ENCODE data around the gene TAF10.

DNA sequence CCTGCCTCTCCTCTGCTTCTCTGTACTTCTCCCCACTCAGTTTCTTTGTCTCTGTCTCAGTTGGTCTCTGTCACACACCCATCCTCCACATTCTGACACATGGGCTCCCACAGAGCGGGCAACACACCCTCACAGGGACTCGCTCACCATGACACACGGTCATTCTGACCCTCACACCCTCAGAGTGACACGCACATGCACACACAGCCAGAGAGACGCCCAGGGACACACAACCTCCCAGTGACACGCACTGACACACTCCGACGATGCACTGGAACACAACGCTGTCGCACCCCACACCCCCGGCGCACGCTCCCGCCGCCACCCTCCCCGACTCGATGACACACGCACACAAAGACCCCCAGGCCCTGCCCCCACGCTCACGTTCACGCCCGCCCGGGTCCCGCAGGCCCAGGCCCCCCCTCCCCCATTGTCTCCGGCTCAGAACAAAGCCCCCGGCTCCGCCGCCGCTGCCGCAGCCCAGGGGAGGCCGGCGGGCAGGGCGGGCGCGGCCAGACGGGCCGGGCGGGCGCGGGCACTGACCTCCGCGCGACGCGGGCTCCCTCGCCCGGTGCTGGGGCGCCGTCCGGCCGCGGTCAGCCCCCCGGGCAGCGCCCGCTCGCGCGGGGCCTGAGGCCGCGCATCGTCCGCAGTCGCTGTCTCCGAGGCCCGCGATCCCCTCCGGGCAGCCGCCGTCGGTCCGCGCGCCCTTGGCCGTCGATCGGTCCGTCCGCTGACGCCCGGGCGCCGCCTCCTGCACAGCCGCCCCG is 43.2 kb upstream of the TAF10 start:
- TF ChIP-seq, protein P1, sequence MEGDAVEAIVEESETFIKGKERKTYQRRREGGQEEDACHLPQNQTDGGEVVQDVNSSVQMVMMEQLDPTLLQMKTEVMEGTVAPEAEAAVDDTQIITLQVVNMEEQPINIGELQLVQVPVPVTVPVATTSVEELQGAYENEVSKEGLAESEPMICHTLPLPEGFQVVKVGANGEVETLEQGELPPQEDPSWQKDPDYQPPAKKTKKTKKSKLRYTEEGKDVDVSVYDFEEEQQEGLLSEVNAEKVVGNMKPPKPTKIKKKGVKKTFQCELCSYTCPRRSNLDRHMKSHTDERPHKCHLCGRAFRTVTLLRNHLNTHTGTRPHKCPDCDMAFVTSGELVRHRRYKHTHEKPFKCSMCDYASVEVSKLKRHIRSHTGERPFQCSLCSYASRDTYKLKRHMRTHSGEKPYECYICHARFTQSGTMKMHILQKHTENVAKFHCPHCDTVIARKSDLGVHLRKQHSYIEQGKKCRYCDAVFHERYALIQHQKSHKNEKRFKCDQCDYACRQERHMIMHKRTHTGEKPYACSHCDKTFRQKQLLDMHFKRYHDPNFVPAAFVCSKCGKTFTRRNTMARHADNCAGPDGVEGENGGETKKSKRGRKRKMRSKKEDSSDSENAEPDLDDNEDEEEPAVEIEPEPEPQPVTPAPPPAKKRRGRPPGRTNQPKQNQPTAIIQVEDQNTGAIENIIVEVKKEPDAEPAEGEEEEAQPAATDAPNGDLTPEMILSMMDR (IDR thresholded peaks at IDR 0.05; ENCODE audit: insufficient read depth, low read length), result no peak
- TF ChIP-seq GABPA (IDR thresholded peaks at IDR 0.05; ENCODE audit: low read depth) (no peak), REST (IDR thresholded peaks at IDR 0.05; ENCODE audit: insufficient replicate concordance, low read depth) (no peak), POLR2AphosphoS5 (IDR thresholded peaks at IDR 0.05; ENCODE audit: low read depth) (no peak)
